Measurements from ENCODE around the gene CXCL13. TPM values are rescaled to one million over a fixed set of nuclear protein-coding genes. Genes with fewer than 3 reads are reported as not detected.
A peak's percentile ranks its signal among the peaks of the same experiment; 100 is the strongest.
"Not testable (repeated sequence)": the region's sequence is repeated elsewhere in the genome, so short reads cannot be mapped to it uniquely, and the experiment has no call there.

The CXCL13 gene
- total RNA-seq, 1 donor, result not detected

- DNase-seq (ENCODE audit: low read depth), result no peak
- no peak overlapping the region for H3K4me3 ChIP-seq (ENCODE audit: low read depth, low read length)
- TF ChIP-seq, protein P1, sequence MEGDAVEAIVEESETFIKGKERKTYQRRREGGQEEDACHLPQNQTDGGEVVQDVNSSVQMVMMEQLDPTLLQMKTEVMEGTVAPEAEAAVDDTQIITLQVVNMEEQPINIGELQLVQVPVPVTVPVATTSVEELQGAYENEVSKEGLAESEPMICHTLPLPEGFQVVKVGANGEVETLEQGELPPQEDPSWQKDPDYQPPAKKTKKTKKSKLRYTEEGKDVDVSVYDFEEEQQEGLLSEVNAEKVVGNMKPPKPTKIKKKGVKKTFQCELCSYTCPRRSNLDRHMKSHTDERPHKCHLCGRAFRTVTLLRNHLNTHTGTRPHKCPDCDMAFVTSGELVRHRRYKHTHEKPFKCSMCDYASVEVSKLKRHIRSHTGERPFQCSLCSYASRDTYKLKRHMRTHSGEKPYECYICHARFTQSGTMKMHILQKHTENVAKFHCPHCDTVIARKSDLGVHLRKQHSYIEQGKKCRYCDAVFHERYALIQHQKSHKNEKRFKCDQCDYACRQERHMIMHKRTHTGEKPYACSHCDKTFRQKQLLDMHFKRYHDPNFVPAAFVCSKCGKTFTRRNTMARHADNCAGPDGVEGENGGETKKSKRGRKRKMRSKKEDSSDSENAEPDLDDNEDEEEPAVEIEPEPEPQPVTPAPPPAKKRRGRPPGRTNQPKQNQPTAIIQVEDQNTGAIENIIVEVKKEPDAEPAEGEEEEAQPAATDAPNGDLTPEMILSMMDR (IDR thresholded peaks at IDR 0.05; ENCODE audit: insufficient read depth, low read length), result no peak
Measured at GRCh38 chr4:77635246-77635645, 29.6 kb downstream of the CXCL13 start.

GRCh38 chr4:77635876-77636275, 30.3 kb downstream of the CXCL13 start:
- DNase-seq (ENCODE audit: low read depth), result no peak
- H3K4me3 ChIP-seq (ENCODE audit: low read depth, low read length), result no peak overlapping the region
- TF ChIP-seq, protein P1 (IDR thresholded peaks at IDR 0.05; ENCODE audit: insufficient read depth, low read length), result no peak

DNA sequence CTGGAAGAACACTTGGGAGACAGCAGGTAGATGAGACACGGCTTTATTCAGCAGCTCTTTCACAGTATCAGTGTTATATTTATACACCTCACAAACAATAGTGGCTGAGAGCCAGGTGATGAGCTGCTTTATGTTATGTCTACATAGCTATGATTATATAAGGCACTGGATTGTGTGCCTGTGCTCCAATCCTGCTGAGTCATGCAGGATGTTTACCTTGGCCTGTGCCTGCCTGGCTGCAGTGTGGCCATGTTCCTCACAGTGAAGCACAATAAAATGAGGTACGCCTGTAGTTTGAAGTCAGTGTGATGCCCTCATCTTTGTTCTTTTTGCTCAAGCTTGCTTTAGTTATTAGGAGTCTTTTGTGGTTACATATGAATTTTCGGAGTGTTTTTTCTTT, 31.3 kb downstream of the CXCL13 start:
- TF ChIP-seq, protein P1 (IDR thresholded peaks at IDR 0.05; ENCODE audit: insufficient read depth, low read length), result no peak
- DNase-seq (ENCODE audit: low read depth), result peak; percentile 83
- H3K4me3 ChIP-seq (ENCODE audit: low read depth, low read length), result no peak overlapping the region

- not testable (repeated sequence) for H3K4me3 ChIP-seq (ENCODE audit: low read depth, low read length); DNase-seq (ENCODE audit: low read depth)
Measured at GRCh38 chr4:77644069-77644468, 38.4 kb downstream of the CXCL13 start.

- DNase-seq (ENCODE audit: low read depth), result no peak
- TF ChIP-seq, protein P1 (IDR thresholded peaks at IDR 0.05; ENCODE audit: insufficient read depth, low read length), result no peak
- no peak overlapping the region for H3K4me3 ChIP-seq (ENCODE audit: low read depth, low read length)
Measured at GRCh38 chr4:77650787-77651186, 45.2 kb downstream of the CXCL13 start.

DNA sequence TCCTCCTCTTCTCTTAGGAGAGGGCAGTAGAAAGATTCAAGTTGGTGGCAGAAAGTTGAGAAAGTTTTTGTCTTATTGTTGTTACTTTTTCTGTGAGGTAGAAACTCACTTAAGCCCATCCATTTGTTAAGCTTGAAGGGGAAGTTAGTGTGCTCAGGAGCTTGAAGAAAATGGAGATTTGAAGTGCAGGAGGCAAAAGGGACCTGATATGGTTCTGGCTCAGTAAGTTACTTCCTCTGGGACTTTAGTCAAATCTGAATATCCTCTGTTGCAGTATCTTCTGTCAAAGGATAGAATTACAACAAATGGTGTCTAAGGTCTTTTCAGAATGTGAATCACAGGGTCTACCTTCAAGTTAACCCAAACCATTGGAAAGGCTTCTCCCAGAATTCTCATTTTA, 46.2 kb downstream of the CXCL13 start:
- H3K4me3 ChIP-seq (ENCODE audit: low read depth, low read length), result no peak overlapping the region
- no peak for DNase-seq (ENCODE audit: low read depth)
- TF ChIP-seq, protein P1 (IDR thresholded peaks at IDR 0.05; ENCODE audit: insufficient read depth, low read length), result no peak

- H3K4me3 ChIP-seq (ENCODE audit: low read depth, low read length), result no peak overlapping the region
- no peak for DNase-seq (ENCODE audit: low read depth)
- TF ChIP-seq, protein P1 (IDR thresholded peaks at IDR 0.05; ENCODE audit: insufficient read depth, low read length), result no peak
Measured at GRCh38 chr4:77652237-77652897, 46.7 kb downstream of the CXCL13 start.
